ENCODE results near the gene MAP10.

Gene MAP10

DNA sequence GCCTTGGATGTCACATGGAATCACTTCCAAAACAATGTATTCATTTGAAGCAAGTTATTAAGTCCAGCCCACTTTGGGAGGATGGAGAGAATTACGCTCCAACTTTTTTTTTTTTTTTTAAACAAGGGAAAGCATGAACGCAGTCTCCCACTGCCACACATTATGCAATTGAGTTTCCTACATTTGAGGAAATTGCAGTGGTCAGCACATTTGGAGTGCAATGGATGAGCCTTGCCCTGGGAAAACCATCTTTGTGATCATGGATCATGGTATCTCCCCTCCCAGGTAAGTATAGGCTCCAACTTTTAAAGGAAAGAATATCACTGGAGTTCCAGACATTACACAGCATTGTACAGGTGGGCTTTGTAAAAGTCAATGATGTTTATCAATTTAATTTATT lies 26.7 kb downstream of the MAP10 start:
- Histone ChIP-seq H3K4me1 (ENCODE audit: control insufficient read depth in 1 of 2, insufficient read depth in 2 of 2, low read length in 2 of 2) (no peaks in the 10 kb centered on the region), H3K27me3 (ENCODE audit: low read depth, low read length) (no peaks in the 10 kb centered on the region), H3K27ac (ENCODE audit: low read length) (no peak overlapping the region), H3K9me3 (ENCODE audit: control insufficient read depth in 1 of 2, low read length in 2 of 2) (no peaks in the 10 kb centered on the region), H3K4me3 (ENCODE audit: low read depth in 1 of 2, low read length in 2 of 2) (no peak overlapping the region), H3K36me3 (ENCODE audit: control insufficient read depth in 1 of 2, insufficient read depth in 2 of 2, low read length in 2 of 2) (no peaks in the 10 kb centered on the region)

DNA sequence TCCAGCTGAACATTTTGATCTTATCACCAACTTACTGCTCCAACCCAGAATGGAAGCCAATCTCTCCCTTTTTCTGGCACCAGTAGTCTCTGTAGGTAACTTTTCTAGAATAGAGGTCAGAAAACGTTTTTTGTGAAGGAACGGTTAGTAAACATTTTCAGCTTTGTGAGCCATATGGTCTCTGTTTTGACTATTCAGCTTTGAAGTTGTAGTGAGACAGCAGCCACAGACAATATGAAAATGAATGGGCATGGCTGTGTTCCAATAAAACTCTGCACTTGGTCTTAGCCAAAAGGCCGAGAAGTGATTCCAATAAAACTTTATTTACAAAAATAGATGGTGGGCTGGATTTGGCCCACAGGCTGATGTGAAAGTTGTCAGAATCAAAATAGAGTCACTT lies 28.9 kb downstream of the MAP10 start:
- Histone ChIP-seq H3K9me3 (ENCODE audit: control insufficient read depth in 1 of 2, low read length in 2 of 2) (no peaks in the 10 kb centered on the region), H3K4me3 (ENCODE audit: low read depth in 1 of 2, low read length in 2 of 2) (no peak overlapping the region), H3K27me3 (ENCODE audit: low read depth, low read length) (no peaks in the 10 kb centered on the region), H3K36me3 (ENCODE audit: control insufficient read depth in 1 of 2, insufficient read depth in 2 of 2, low read length in 2 of 2) (no peaks in the 10 kb centered on the region), H3K27ac (ENCODE audit: low read length) (no peak overlapping the region), H3K4me1 (ENCODE audit: control insufficient read depth in 1 of 2, insufficient read depth in 2 of 2, low read length in 2 of 2) (no peaks in the 10 kb centered on the region)

DNA sequence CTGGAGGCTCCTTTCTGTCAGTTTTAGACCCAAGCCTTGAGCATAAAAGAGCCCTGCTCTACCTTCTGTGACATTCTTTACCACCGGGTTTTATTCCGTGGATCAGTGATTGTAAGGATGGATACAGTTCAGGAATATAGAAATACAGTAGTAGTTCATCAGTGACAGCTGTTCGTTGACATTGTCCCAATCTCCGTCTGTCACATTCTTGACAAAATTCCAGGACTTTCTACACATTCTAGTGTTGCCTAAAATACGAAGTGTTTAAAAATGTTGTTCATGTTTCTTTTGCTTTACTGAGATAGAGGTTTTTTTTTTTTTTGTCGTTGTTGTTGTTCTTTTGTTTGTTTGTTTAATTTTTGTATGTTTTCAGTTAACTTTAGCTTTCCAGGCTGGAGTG lies 29.9 kb downstream of the MAP10 start:
- Histone ChIP-seq H3K4me1 (ENCODE audit: control insufficient read depth in 1 of 2, insufficient read depth in 2 of 2, low read length in 2 of 2) (no peaks in the 10 kb centered on the region), H3K36me3 (ENCODE audit: control insufficient read depth in 1 of 2, insufficient read depth in 2 of 2, low read length in 2 of 2) (no peaks in the 10 kb centered on the region), H3K27me3 (ENCODE audit: low read depth, low read length) (no peaks in the 10 kb centered on the region), H3K4me3 (ENCODE audit: low read depth in 1 of 2, low read length in 2 of 2) (no peak overlapping the region), H3K27ac (ENCODE audit: low read length) (no peak overlapping the region), H3K9me3 (ENCODE audit: control insufficient read depth in 1 of 2, low read length in 2 of 2) (no peaks in the 10 kb centered on the region)

DNA sequence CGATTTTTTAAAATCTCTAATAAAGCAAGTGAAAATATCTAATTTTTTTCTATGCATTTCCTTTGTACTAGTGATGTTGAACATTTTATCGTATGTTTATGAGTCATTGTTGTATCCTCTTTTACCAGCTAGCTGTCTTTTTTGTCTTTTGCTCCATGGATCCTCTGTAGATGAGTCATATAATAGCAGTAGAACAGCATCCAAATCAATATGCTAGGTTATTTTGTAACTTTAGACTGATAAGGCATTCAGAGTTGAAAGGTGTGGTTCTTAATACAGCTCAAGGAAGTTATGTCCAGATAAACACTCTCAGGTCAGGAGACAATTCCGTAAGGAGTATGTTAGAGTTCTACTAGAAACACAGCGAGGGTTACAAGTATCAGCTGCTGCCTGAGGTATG lies 31.9 kb downstream of the MAP10 start:
- Histone ChIP-seq H3K27ac (ENCODE audit: low read length) (no peak overlapping the region), H3K27me3 (ENCODE audit: low read depth, low read length) (no peaks in the 10 kb centered on the region), H3K9me3 (ENCODE audit: control insufficient read depth in 1 of 2, low read length in 2 of 2) (no peaks in the 10 kb centered on the region), H3K4me1 (ENCODE audit: control insufficient read depth in 1 of 2, insufficient read depth in 2 of 2, low read length in 2 of 2) (no peaks in the 10 kb centered on the region), H3K4me3 (ENCODE audit: low read depth in 1 of 2, low read length in 2 of 2) (no peak overlapping the region), H3K36me3 (ENCODE audit: control insufficient read depth in 1 of 2, insufficient read depth in 2 of 2, low read length in 2 of 2) (no peaks in the 10 kb centered on the region)

DNA sequence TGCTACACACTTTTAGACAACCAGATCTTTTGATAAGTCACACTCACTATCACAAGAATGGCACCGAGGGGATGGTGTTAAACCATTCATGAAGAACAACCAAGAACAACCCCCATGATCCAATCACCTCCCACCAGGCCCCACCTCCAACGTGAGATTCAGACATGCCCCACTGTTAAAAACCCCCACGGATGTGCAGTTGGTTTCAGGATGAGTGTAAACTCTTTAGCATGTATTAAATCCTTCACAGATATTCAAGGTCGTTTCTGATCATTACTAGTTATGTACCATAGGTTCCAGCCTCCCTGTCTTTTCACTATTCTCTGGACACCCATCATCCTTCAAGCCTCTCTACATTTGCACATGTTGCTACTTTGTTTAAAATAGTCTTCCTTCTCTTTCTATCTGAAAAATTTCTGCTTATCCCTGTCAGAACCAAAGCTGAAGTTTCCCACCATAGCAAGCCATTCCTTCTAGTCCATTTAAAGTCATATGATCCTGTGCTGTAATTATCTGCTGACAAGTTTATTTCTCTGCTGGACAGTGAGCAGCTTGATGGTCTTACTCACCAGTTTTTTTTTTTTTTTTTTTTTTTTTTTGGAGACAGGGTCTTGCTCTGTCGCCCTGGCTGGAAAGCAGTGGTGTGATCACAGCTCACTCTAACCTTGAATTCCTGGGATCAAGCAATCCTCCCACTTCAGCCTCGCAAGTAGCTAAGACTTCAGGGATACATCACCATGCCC lies 36.8 kb downstream of the MAP10 start:
- no peak overlapping the region for H3K27ac ChIP-seq (ENCODE audit: low read length)
- H3K4me1 ChIP-seq (ENCODE audit: control insufficient read depth in 1 of 2, insufficient read depth in 2 of 2, low read length in 2 of 2) = no peaks in the 10 kb centered on the region
- H3K27me3 ChIP-seq (ENCODE audit: low read depth, low read length) = no peaks in the 10 kb centered on the region
- H3K9me3 ChIP-seq (ENCODE audit: control insufficient read depth in 1 of 2, low read length in 2 of 2) = no peaks in the 10 kb centered on the region
- no peaks in the 10 kb centered on the region for H3K36me3 ChIP-seq (ENCODE audit: control insufficient read depth in 1 of 2, insufficient read depth in 2 of 2, low read length in 2 of 2)
- H3K4me3 ChIP-seq (ENCODE audit: low read depth in 1 of 2, low read length in 2 of 2) = no peak overlapping the region

DNA sequence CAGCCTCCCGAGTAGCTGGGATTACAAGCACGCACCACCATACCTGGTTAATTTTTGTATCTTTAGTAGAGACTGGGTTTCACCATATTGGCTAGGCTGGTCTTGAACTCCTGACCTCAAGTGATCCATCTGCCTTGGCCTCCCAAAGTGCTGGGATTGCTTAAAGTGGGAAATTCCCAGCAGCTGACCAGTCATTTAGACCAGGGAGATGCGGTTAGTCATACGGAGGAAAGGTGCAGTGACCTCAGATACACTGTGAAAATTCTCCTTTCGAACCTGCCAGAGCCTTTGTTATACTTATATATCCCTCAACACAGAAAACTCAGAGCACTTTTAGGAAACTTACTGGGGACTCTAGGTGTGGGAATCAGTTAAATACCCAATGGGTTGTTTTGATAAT lies 39.6 kb downstream of the MAP10 start:
- Histone ChIP-seq H3K4me3 (ENCODE audit: low read depth in 1 of 2, low read length in 2 of 2) (no peak overlapping the region), H3K36me3 (ENCODE audit: control insufficient read depth in 1 of 2, insufficient read depth in 2 of 2, low read length in 2 of 2) (no peaks in the 10 kb centered on the region), H3K9me3 (ENCODE audit: control insufficient read depth in 1 of 2, low read length in 2 of 2) (no peaks in the 10 kb centered on the region), H3K27ac (ENCODE audit: low read length) (no peak overlapping the region), H3K27me3 (ENCODE audit: low read depth, low read length) (no peaks in the 10 kb centered on the region), H3K4me1 (ENCODE audit: control insufficient read depth in 1 of 2, insufficient read depth in 2 of 2, low read length in 2 of 2) (no peaks in the 10 kb centered on the region)

DNA sequence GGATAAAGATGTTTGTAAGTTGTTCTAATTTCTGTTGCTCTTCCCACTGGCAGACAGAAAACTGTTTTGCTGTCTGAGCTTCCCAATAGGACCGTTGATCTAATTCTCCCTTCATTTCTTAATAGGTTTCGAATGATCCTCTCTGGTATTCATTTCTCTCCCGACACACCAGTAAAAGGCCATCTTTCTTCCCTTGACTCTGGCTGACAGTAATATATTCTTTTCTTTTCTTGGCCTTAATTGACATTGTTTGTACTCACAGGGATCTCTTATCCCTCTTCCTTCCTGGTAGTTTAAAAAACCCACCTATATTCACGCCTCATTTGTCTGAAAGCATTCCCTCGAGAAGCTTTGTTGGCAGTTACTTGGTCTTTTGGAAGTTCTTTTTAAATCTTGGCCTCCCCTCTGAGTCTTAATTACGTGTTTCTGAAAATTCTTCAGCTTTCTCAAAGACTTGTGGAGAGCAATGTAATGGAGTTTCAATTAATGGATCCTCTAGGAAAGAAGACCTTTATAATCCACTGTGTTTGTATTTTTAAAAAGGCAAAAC lies 40.3 kb downstream of the MAP10 start:
- Histone ChIP-seq H3K9me3 (ENCODE audit: control insufficient read depth in 1 of 2, low read length in 2 of 2) (no peaks in the 10 kb centered on the region), H3K27me3 (ENCODE audit: low read depth, low read length) (no peaks in the 10 kb centered on the region), H3K27ac (ENCODE audit: low read length) (no peak overlapping the region), H3K4me3 (ENCODE audit: low read depth in 1 of 2, low read length in 2 of 2) (no peak overlapping the region), H3K36me3 (ENCODE audit: control insufficient read depth in 1 of 2, insufficient read depth in 2 of 2, low read length in 2 of 2) (no peaks in the 10 kb centered on the region), H3K4me1 (ENCODE audit: control insufficient read depth in 1 of 2, insufficient read depth in 2 of 2, low read length in 2 of 2) (no peaks in the 10 kb centered on the region)

DNA sequence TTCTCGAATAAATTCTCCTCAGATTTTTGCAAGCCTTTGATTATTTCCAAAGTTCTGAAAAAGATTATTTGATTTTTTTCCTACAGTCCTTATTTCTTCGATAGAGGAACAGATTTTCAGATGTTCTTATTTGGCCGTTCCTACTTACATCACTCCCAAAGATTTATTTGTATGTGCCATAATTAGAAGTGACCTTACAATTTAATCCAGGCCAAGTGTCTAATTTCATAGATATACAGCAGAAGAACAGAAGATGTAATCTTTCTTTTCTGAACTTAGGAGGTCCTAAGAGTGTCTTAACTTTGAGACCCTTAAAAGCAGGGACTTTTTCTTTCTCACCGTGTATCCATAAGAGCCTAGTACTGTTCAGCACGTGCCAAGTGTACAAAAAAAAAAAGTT lies 46.3 kb downstream of the MAP10 start:
- no peaks in the 10 kb centered on the region for H3K9me3 ChIP-seq (ENCODE audit: control insufficient read depth in 1 of 2, low read length in 2 of 2)
- H3K27me3 ChIP-seq (ENCODE audit: low read depth, low read length) = no peaks in the 10 kb centered on the region
- H3K4me1 ChIP-seq (ENCODE audit: control insufficient read depth in 1 of 2, insufficient read depth in 2 of 2, low read length in 2 of 2) = no peaks in the 10 kb centered on the region
- H3K4me3 ChIP-seq (ENCODE audit: low read depth in 1 of 2, low read length in 2 of 2) = no peak overlapping the region
- H3K36me3 ChIP-seq (ENCODE audit: control insufficient read depth in 1 of 2, insufficient read depth in 2 of 2, low read length in 2 of 2) = no peaks in the 10 kb centered on the region
- no peak overlapping the region for H3K27ac ChIP-seq (ENCODE audit: low read length)

DNA sequence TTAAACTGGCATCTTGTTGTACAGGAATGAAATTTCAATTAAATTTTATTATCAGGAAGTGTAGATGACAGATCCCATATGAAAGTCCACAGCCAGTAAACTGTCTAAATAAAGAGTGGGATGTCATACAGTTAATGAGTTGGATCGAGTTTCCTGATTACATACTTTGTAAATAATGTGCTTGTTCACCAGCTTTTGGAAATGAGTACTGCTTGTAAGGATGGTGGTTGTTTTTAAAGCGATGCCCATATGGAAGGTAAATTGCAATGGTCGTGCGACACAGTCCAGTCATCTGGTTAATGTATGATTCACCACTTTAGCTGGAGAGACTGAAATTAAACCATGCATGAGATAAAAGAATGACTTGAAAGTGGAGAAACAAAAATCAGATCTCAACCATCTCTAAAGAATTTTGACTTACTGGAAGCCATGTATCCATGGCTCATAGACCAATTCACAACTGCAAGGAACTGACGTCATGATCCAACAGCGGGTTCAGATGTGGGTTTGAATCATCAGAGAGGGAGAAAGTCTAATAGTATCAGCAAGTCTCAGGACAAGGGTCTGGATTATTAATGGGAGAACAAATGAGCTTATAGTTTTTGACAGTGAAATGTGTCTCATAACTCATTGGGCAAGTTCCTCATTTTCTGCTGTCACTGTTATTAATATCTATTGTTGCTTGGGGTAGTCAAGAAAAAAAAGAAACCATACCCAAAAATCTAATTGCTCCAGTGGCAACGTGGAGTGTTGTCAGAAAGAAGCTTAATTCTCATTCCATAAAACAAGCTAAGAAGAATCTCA lies 49.0 kb downstream of the MAP10 start:
- H3K36me3 ChIP-seq (ENCODE audit: control insufficient read depth in 1 of 2, insufficient read depth in 2 of 2, low read length in 2 of 2) = no peaks in the 10 kb centered on the region
- no peak overlapping the region for H3K27ac ChIP-seq (ENCODE audit: low read length)
- H3K4me1 ChIP-seq (ENCODE audit: control insufficient read depth in 1 of 2, insufficient read depth in 2 of 2, low read length in 2 of 2) = no peaks in the 10 kb centered on the region
- H3K4me3 ChIP-seq (ENCODE audit: low read depth in 1 of 2, low read length in 2 of 2) = no peak overlapping the region
- no peaks in the 10 kb centered on the region for H3K27me3 ChIP-seq (ENCODE audit: low read depth, low read length)
- no peaks in the 10 kb centered on the region for H3K9me3 ChIP-seq (ENCODE audit: control insufficient read depth in 1 of 2, low read length in 2 of 2)

DNA sequence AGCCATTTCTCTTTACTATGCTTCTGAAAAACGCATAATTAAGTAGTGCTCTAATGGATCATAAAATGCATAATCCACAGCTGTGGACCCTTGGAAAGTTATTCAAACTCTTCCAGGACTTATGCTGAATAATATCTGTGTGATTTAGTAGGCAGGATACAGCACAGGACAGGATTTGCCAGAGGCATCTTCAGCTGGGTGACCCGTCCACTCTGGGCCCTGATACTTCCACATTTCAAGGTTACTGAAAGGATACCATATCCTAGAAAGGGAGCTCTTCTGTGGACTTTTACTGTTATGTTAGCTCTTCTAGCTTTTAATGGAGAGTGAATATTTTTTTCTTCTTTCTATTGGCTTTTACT lies 49.6 kb downstream of the MAP10 start:
- Histone ChIP-seq H3K4me1 (ENCODE audit: control insufficient read depth in 1 of 2, insufficient read depth in 2 of 2, low read length in 2 of 2) (no peaks in the 10 kb centered on the region), H3K27ac (ENCODE audit: low read length) (no peak overlapping the region), H3K4me3 (ENCODE audit: low read depth in 1 of 2, low read length in 2 of 2) (no peak overlapping the region), H3K36me3 (ENCODE audit: control insufficient read depth in 1 of 2, insufficient read depth in 2 of 2, low read length in 2 of 2) (no peaks in the 10 kb centered on the region), H3K9me3 (ENCODE audit: control insufficient read depth in 1 of 2, low read length in 2 of 2) (no peaks in the 10 kb centered on the region), H3K27me3 (ENCODE audit: low read depth, low read length) (no peaks in the 10 kb centered on the region)

DNA sequence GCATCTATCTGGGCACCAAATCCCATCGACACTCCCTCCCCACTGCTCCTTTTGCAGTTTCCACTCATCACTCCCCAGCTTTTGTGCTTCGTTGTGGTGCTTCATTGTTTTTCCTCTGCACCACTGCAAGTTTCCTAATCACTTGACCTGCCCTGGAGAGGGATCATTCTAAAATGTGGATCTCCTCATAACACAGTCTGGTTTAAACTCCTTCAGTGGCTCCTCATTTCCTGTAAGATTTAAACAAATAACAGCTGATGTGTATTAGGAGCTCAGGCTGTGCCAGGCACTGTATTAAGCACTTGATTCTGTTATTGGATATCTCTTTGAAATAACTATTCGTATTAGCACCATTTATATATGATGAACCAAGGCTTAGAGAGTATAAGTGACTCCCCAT lies 51.3 kb downstream of the MAP10 start:
- Histone ChIP-seq H3K27ac (ENCODE audit: low read length) (no peak overlapping the region), H3K27me3 (ENCODE audit: low read depth, low read length) (no peaks in the 10 kb centered on the region), H3K36me3 (ENCODE audit: control insufficient read depth in 1 of 2, insufficient read depth in 2 of 2, low read length in 2 of 2) (no peaks in the 10 kb centered on the region), H3K4me1 (ENCODE audit: control insufficient read depth in 1 of 2, insufficient read depth in 2 of 2, low read length in 2 of 2) (no peaks in the 10 kb centered on the region), H3K4me3 (ENCODE audit: low read depth in 1 of 2, low read length in 2 of 2) (no peak overlapping the region), H3K9me3 (ENCODE audit: control insufficient read depth in 1 of 2, low read length in 2 of 2) (no peaks in the 10 kb centered on the region)

Data from muscle layer of duodenum (tissue), 2 donors.